Mesenchymal stem cell (in vitro differentiated cells and primary cell): ENCODE results near the gene WASL.

Source experiments
- DNase-seq: peaks from one replicate; pipeline ENCODE4 v3.0.0-alpha.2; 2013
- H2AFZ ChIP-seq: one replicate; pipeline ENCODE4 v1.6.1; 2013; ENCODE audit warnings: low read depth, mild to moderate bottlenecking, control low read depth, inconsistent platforms, low read length, moderate library complexity
- H2AK5ac ChIP-seq: 2 replicates; pipeline ENCODE4 v1.6.1; 2013; ENCODE audit warnings: low read length, moderate library complexity, mild to moderate bottlenecking, inconsistent platforms; ENCODE audit not compliant: severe bottlenecking
- H2BK120ac ChIP-seq: one replicate; pipeline ENCODE4 v1.6.1; 2013; ENCODE audit warnings: low read depth, mild to moderate bottlenecking, inconsistent platforms, low read length, moderate library complexity
- H2BK12ac ChIP-seq, 2 experiments: one replicate each; pipeline ENCODE4 v1.6.1; 2013; ENCODE audit warnings: inconsistent platforms in 2 of 2, low read length in 2 of 2, mild to moderate bottlenecking in 2 of 2, moderate library complexity in 2 of 2, control low read depth in 1 of 2
- H2BK15ac ChIP-seq: one replicate; pipeline ENCODE4 v1.6.1; 2013; ENCODE audit warnings: mild to moderate bottlenecking, low read depth, inconsistent platforms; ENCODE audit not compliant: poor library complexity, severe bottlenecking
- H2BK5ac ChIP-seq: 2 replicates; pipeline ENCODE4 v1.6.1; 2013; ENCODE audit warnings: low read depth, mild to moderate bottlenecking, low read length, control low read depth, inconsistent platforms; ENCODE audit not compliant: poor library complexity, severe bottlenecking
- H3K14ac ChIP-seq, 2 experiments: one replicate each; pipeline ENCODE4 v1.6.1; 2013; ENCODE audit warnings: inconsistent platforms in 2 of 2, low read length in 2 of 2, control low read depth in 1 of 2, mild to moderate bottlenecking in 1 of 2, moderate library complexity in 1 of 2
- H3K18ac ChIP-seq, 2 experiments: one replicate each; pipeline ENCODE4 v1.6.1; 2013; ENCODE audit warnings: inconsistent platforms in 2 of 2, low read length in 2 of 2, control low read depth in 1 of 2, low read depth in 1 of 2, mild to moderate bottlenecking in 1 of 2
- H3K23ac ChIP-seq, 2 experiments: one replicate each; pipeline ENCODE4 v1.6.1; 2013; ENCODE audit warnings: inconsistent platforms in 2 of 2, low read length in 2 of 2, mild to moderate bottlenecking in 2 of 2, moderate library complexity in 2 of 2, control low read depth in 1 of 2
- H3K27ac ChIP-seq: 2 replicates; pipeline ENCODE4 v1.5.1; 2013; ENCODE audit warnings: mild to moderate bottlenecking, moderate library complexity, low read length, control low read depth, inconsistent platforms; ENCODE audit not compliant: poor library complexity, severe bottlenecking
- H3K27me3 ChIP-seq, 2 experiments: 2 replicates each; pipeline versions ENCODE4 v1.6.1 to v1.7.0; 2013; ENCODE audit warnings: low read length in 2 of 2, mild to moderate bottlenecking in 2 of 2, moderate library complexity in 2 of 2, control low read depth in 1 of 2, inconsistent platforms in 1 of 2; ENCODE audit not compliant: control insufficient read depth in 1 of 2, insufficient read depth in 1 of 2
- H3K36me3 ChIP-seq, 2 experiments: 2 replicates each; pipeline versions ENCODE4 v1.6.1 to v1.7.0; 2013; ENCODE audit warnings: low read length in 2 of 2, control low read depth in 1 of 2, inconsistent platforms in 1 of 2, low read depth in 1 of 2, mild to moderate bottlenecking in 1 of 2; ENCODE audit not compliant: insufficient read depth in 2 of 2, control insufficient read depth in 1 of 2
- H3K4ac ChIP-seq, 2 experiments: one replicate each; pipeline ENCODE4 v1.6.1; 2013; ENCODE audit warnings: inconsistent platforms in 2 of 2, low read length in 2 of 2, mild to moderate bottlenecking in 2 of 2, moderate library complexity in 2 of 2, control low read depth in 1 of 2, low read depth in 1 of 2
- H3K4me1 ChIP-seq: 2 replicates; pipeline ENCODE4 v1.6.1; 2013; ENCODE audit warnings: low read depth, low read length, control low read depth; ENCODE audit not compliant: control insufficient read depth, insufficient read depth
- H3K4me2 ChIP-seq: 2 replicates; pipeline ENCODE4 v1.6.1; 2013; ENCODE audit warnings: low read length, mild to moderate bottlenecking, inconsistent platforms; ENCODE audit not compliant: poor library complexity, severe bottlenecking
- H3K4me3 ChIP-seq, 2 experiments: 2 replicates each; pipeline versions ENCODE4 v1.5.1 to v1.7.0; 2013; ENCODE audit warnings: low read length in 2 of 2, mild to moderate bottlenecking in 2 of 2, control low read depth in 1 of 2, low read depth in 1 of 2; ENCODE audit not compliant: insufficient read depth in 1 of 2
- H3K79me1 ChIP-seq: replicated peaks from 2 replicates; pipeline ENCODE4 v1.6.1; 2013; ENCODE audit warnings: mild to moderate bottlenecking, control low read depth, low read length, inconsistent platforms; ENCODE audit not compliant: poor library complexity, severe bottlenecking
- H3K9ac ChIP-seq: 2 replicates; pipeline ENCODE4 v1.7.0; 2013; ENCODE audit warnings: mild to moderate bottlenecking, low read length, moderate library complexity
- H3K9me3 ChIP-seq: 2 replicates; pipeline ENCODE4 v1.7.0; 2013; ENCODE audit warnings: mild to moderate bottlenecking, low read length; ENCODE audit not compliant: control insufficient read depth
- H4K8ac ChIP-seq: one replicate; pipeline ENCODE4 v1.6.1; 2013; ENCODE audit warnings: inconsistent platforms, mild to moderate bottlenecking, low read length, moderate library complexity
- H4K91ac ChIP-seq: one replicate; pipeline ENCODE4 v1.6.1; 2013; ENCODE audit warnings: mild to moderate bottlenecking, low read length, inconsistent platforms
- WGBS: methylation state at CpG from one replicate; pipeline ENCODE4 v1.1.7; 2013; ENCODE audit warnings: mixed read lengths; 5-methylcytosine and 5-hydroxymethylcytosine counted together

WASL gene

GRCh38 chr7:123657304-123657685 lies 91.5 kb downstream of the WASL start:
- no peaks in the 10 kb centered on the region for H3K79me1 ChIP-seq
- H3K27me3 ChIP-seq: no peaks in the 10 kb centered on the region
- H3K9ac ChIP-seq: no peak overlapping the region
- no peak overlapping the region for H3K18ac ChIP-seq
- H3K4me2 ChIP-seq: no peak overlapping the region
- H2AK5ac ChIP-seq: no peak overlapping the region
- no peak overlapping the region for H2BK5ac ChIP-seq
- H2BK15ac ChIP-seq: no peak overlapping the region
- H3K4me1 ChIP-seq: peaks cover 3% of the 10 kb centered on the region
- no peak overlapping the region for H3K23ac ChIP-seq
- H2BK120ac ChIP-seq: no peak overlapping the region
- no peak overlapping the region for H3K27ac ChIP-seq
- 85% methylated on average over 1 of the region's 1 CpG for WGBS
- no peaks in the 10 kb centered on the region for H3K9me3 ChIP-seq
- no peak overlapping the region for H3K4me3 ChIP-seq
- no peak overlapping the region for H4K8ac ChIP-seq
- H2BK12ac ChIP-seq: no peak overlapping the region
- no peak overlapping the region for H4K91ac ChIP-seq
- H2AFZ ChIP-seq: no peak overlapping the region
- H3K36me3 ChIP-seq: no peaks in the 10 kb centered on the region
- H3K4ac ChIP-seq: no peak overlapping the region
- DNase-seq: no peak
- H3K14ac ChIP-seq: no peak overlapping the region

GRCh38 chr7:123656544-123657303 lies 92.1 kb downstream of the WASL start:
- Histone ChIP-seq H2BK5ac (no peak overlapping the region), H3K27me3 (no peaks in the 10 kb centered on the region), H3K4me3 (no peak overlapping the region), H3K4me1 (peaks cover 3% of the 10 kb centered on the region), H3K4ac (no peak overlapping the region), H3K18ac (no peak overlapping the region), H2BK12ac (no peak overlapping the region), H4K8ac (no peak overlapping the region), H3K79me1 (no peaks in the 10 kb centered on the region), H2AK5ac (no peak overlapping the region), H3K9ac (no peak overlapping the region), H3K36me3 (no peaks in the 10 kb centered on the region), H3K23ac (no peak overlapping the region), H3K9me3 (no peaks in the 10 kb centered on the region), H4K91ac (no peak overlapping the region), H3K14ac (no peak overlapping the region), H3K27ac (no peak overlapping the region), H2BK15ac (no peak overlapping the region), H3K4me2 (no peak overlapping the region), H2AFZ (no peak overlapping the region), H2BK120ac (no peak overlapping the region)
- WGBS: 89% methylated on average over 2 of the region's 6 CpGs
- DNase-seq: no peak

- Histone ChIP-seq H2AFZ (peak within 1 kb of the TSS; percentile 51), H3K4me3 (no peak within 1 kb of the TSS), H2AK5ac (no peak within 1 kb of the TSS), H3K4me1 (peaks cover 3% of the 10 kb centered on the region), H4K8ac (no peak within 1 kb of the TSS), H3K4ac (no peak within 1 kb of the TSS), H3K27ac (no peak within 1 kb of the TSS), H3K4me2 (no peak within 1 kb of the TSS), H2BK5ac (no peak within 1 kb of the TSS), H3K14ac (peak within 1 kb of the TSS in 1 of 2 experiments; percentile 89), H3K18ac (no peak within 1 kb of the TSS), H4K91ac (peak within 1 kb of the TSS; percentile 27), H3K36me3 (no peaks in the 10 kb centered on the region), H3K23ac (no peak within 1 kb of the TSS), H3K9ac (no peak within 1 kb of the TSS), H3K27me3 (no peaks in the 10 kb centered on the region), H2BK12ac (no peak within 1 kb of the TSS), H2BK120ac (no peak within 1 kb of the TSS), H2BK15ac (no peak within 1 kb of the TSS), H3K79me1 (no peaks in the 10 kb centered on the region), H3K9me3 (no peaks in the 10 kb centered on the region)
- no peak for DNase-seq
- 87% methylated on average over 6 of the region's 6 CpGs for WGBS
These were observed 93.2 kb downstream of the WASL start, which contains the start of gene LMOD2 for GRCh38 chr7:123655614-123656013. Gene LMOD2, plus strand, starts transcription at chr7:123655866. Its CDS starts 98 bp downstream, at chr7:123655964.

GRCh38 chr7:123653162-123653561 lies 95.6 kb downstream of the WASL start:
- no peaks in the 10 kb centered on the region for H3K27me3 ChIP-seq
- no peaks in the 10 kb centered on the region for H3K79me1 ChIP-seq
- no peak overlapping the region for H3K4ac ChIP-seq
- H2BK12ac ChIP-seq: no peak overlapping the region
- H3K9me3 ChIP-seq: no peaks in the 10 kb centered on the region
- no peak overlapping the region for H4K91ac ChIP-seq
- no peak overlapping the region for H2AK5ac ChIP-seq
- H2BK120ac ChIP-seq: no peak overlapping the region
- H3K18ac ChIP-seq: no peak overlapping the region
- no peak overlapping the region for H3K23ac ChIP-seq
- WGBS: 86% methylated on average over 5 of the region's 6 CpGs
- no peak overlapping the region for H4K8ac ChIP-seq
- no peak overlapping the region for H2BK15ac ChIP-seq
- H2AFZ ChIP-seq: no peak overlapping the region
- H3K4me2 ChIP-seq: no peak overlapping the region
- H3K36me3 ChIP-seq: no peaks in the 10 kb centered on the region
- H2BK5ac ChIP-seq: no peak overlapping the region
- no peak overlapping the region for H3K27ac ChIP-seq
- no peak overlapping the region for H3K4me3 ChIP-seq
- no peak for DNase-seq
- no peak overlapping the region for H3K9ac ChIP-seq
- no peak overlapping the region for H3K14ac ChIP-seq
- H3K4me1 ChIP-seq: peaks cover 3% of the 10 kb centered on the region
